IMR-90 (cell line): Measurements from ENCODE around the gene RPE. TPM values are rescaled to one million over a fixed set of nuclear protein-coding genes. Genes with fewer than 3 reads are reported as not detected.

Experiments used
- ATAC-seq: fragments of 200-7000 bp; cut with Tn5 transposase; 2 replicates; pipeline ENCODE4 v1.9.1; 2020; ENCODE audit warnings: low read depth, mild to moderate bottlenecking, moderate library complexity
- BruUV-seq: library from RNA; stranded (reverse); fragments of 400-500 nt; replicated peaks from 2 replicates; lab custom pipeline; 2021; lab: Mats Ljungman, UMichigan
- CTCF ChIA-PET: fragments of 300-600 bp; formaldehyde crosslinking; extraction: SDS; loops from one replicate; lab custom pipeline; 2021; ENCODE audit warnings: antibody characterized with exemption; lab: Yijun Ruan, JAX
- POLR2A ChIA-PET: fragments of 300-600 bp; sonication (Branson Sonifier 250); formaldehyde crosslinking; loops from one replicate; lab custom pipeline; 2022; ENCODE audit warnings: antibody characterized with exemption; ENCODE audit not compliant: unreplicated experiment; lab: Charles Lee
- DNase-seq: peaks from one replicate; pipeline ENCODE4 v3.0.0; 2013
- H2AFZ ChIP-seq: replicated peaks from 2 replicates; pipeline ENCODE3; 2013; ENCODE audit warnings: low read length, mild to moderate bottlenecking; ENCODE audit not compliant: poor library complexity
- H2AK5ac ChIP-seq: 2 replicates; pipeline ENCODE4 v1.6.1; 2013; ENCODE audit warnings: low read depth, low read length, inconsistent platforms
- H2AK9ac ChIP-seq: replicated peaks from 2 replicates; pipeline ENCODE3; 2013; ENCODE audit warnings: mild to moderate bottlenecking, low read depth, low read length, moderate library complexity; ENCODE audit not compliant: poor library complexity
- H2BK120ac ChIP-seq: 2 replicates; pipeline ENCODE4 v1.6.1; 2013; ENCODE audit warnings: low read depth, low read length, inconsistent platforms
- H2BK15ac ChIP-seq: 3 replicates; pipeline ENCODE4 v1.6.1; 2013; ENCODE audit warnings: low read depth, low read length, inconsistent platforms
- H2BK20ac ChIP-seq: 2 replicates; pipeline ENCODE4 v1.6.1; 2013; ENCODE audit warnings: low read depth, mild to moderate bottlenecking, inconsistent platforms, low read length, moderate library complexity
- H2BK5ac ChIP-seq: 2 replicates; pipeline ENCODE4 v1.6.1; 2013; ENCODE audit warnings: mild to moderate bottlenecking, low read depth, low read length, inconsistent platforms; ENCODE audit not compliant: poor library complexity, severe bottlenecking
- H3K14ac ChIP-seq: replicated peaks from 2 replicates; pipeline ENCODE4 v1.6.1; 2013; ENCODE audit warnings: low read depth, low read length, inconsistent platforms
- H3K18ac ChIP-seq: 2 replicates; pipeline ENCODE4 v1.6.1; 2013; ENCODE audit warnings: low read depth, low read length, control low read depth
- H3K23ac ChIP-seq: 2 replicates; pipeline ENCODE4 v1.6.1; 2013; ENCODE audit warnings: low read depth, low read length, inconsistent platforms
- H3K27ac ChIP-seq: 2 replicates; pipeline ENCODE4 v1.5.1; 2013; ENCODE audit warnings: mild to moderate bottlenecking, control low read depth, low read length; ENCODE audit not compliant: insufficient read depth
- H3K27me3 ChIP-seq: 2 replicates; pipeline ENCODE4 v1.6.1; 2013; ENCODE audit warnings: low read length; ENCODE audit not compliant: control insufficient read depth, insufficient read depth
- H3K36me3 ChIP-seq: 2 replicates; pipeline ENCODE4 v1.6.1; 2013; ENCODE audit warnings: low read length, mixed read lengths; ENCODE audit not compliant: control insufficient read depth, insufficient read depth
- H3K4ac ChIP-seq: 2 replicates; pipeline ENCODE4 v1.6.1; 2013; ENCODE audit warnings: low read depth, low read length, inconsistent platforms
- H3K4me1 ChIP-seq: 2 replicates; pipeline ENCODE4 v1.6.1; 2013; ENCODE audit warnings: low read length, mixed read lengths; ENCODE audit not compliant: control insufficient read depth, insufficient read depth
- H3K4me2 ChIP-seq: 2 replicates; pipeline ENCODE4 v1.6.1; 2013; ENCODE audit warnings: low read depth, mild to moderate bottlenecking, control low read depth, low read length, moderate library complexity
- H3K4me3 ChIP-seq: 2 replicates; pipeline ENCODE4 v1.5.1; 2013; ENCODE audit warnings: low read depth, mild to moderate bottlenecking, control low read depth, low read length, moderate library complexity; ENCODE audit not compliant: insufficient read depth
- H3K56ac ChIP-seq: 2 replicates; pipeline ENCODE4 v1.6.1; 2013; ENCODE audit warnings: low read length, inconsistent platforms; ENCODE audit not compliant: insufficient read depth; ENCODE audit errors: extremely low read depth
- H3K79me1 ChIP-seq, 2 experiments: 2 replicates each; pipeline ENCODE4 v1.6.1; 2013; ENCODE audit warnings: low read length in 2 of 2, inconsistent platforms in 1 of 2, low read depth in 1 of 2
- H3K9ac ChIP-seq: 2 replicates; pipeline ENCODE4 v1.6.1; 2013; ENCODE audit warnings: low read depth, low read length, control low read depth
- H3K9me1 ChIP-seq: 2 replicates; pipeline ENCODE4 v1.6.1; 2013; ENCODE audit warnings: low read length, inconsistent platforms; ENCODE audit not compliant: insufficient read depth
- H3K9me3 ChIP-seq: 2 replicates; pipeline ENCODE4 v1.6.1; 2013; ENCODE audit warnings: low read length; ENCODE audit not compliant: control insufficient read depth, insufficient read depth
- H4K20me1 ChIP-seq: 2 replicates; pipeline ENCODE4 v1.6.1; 2013; ENCODE audit warnings: low read length, inconsistent platforms; ENCODE audit not compliant: insufficient read depth
- H4K5ac ChIP-seq: 2 replicates; pipeline ENCODE4 v1.6.1; 2013; ENCODE audit warnings: mild to moderate bottlenecking, low read depth, low read length, control low read depth
- H4K8ac ChIP-seq, 2 experiments: 2 replicates each; pipeline ENCODE4 v1.6.1; 2013; ENCODE audit warnings: low read depth in 2 of 2, low read length in 2 of 2, control low read depth in 1 of 2, inconsistent platforms in 1 of 2
- H4K91ac ChIP-seq: 2 replicates; pipeline ENCODE4 v1.6.1; 2013; ENCODE audit warnings: low read depth, low read length, inconsistent platforms; ENCODE audit not compliant: insufficient read depth
- BHLHE40 ChIP-seq: fragments of 150-350 bp; IDR thresholded peaks from 2 replicates; pipeline ENCODE4 v1.6.1; 2016; ENCODE audit warnings: mild to moderate bottlenecking, low read depth, low read length
- CHD1 ChIP-seq: IDR thresholded peaks from 2 replicates; pipeline ENCODE4 v1.6.1; 2012; ENCODE audit warnings: low read depth, low read length, improper control_type of control experiment
- FOS ChIP-seq: fragments of 150-350 bp; IDR thresholded peaks from 2 replicates; pipeline ENCODE4 v1.6.1; 2016; ENCODE audit warnings: low read depth, low read length
- MAZ ChIP-seq: IDR thresholded peaks from 2 replicates; pipeline ENCODE4 v1.6.1; 2012; ENCODE audit warnings: low read depth, mild to moderate bottlenecking, low read length, improper control_type of control experiment, moderate library complexity, borderline replicate concordance
- SMC3 ChIP-seq: fragments of 150-350 bp; IDR thresholded peaks from 2 replicates; pipeline ENCODE4 v1.6.1; 2016; ENCODE audit warnings: low read depth, mild to moderate bottlenecking, antibody characterized with exemption, low read length, moderate library complexity
- WGBS, 2 experiments: methylation state at CpG; one replicate each; pipeline versions ENCODE4 v1.1.5 to v1.1.7; 2013; ENCODE audit warnings: missing lambda C conversion rate in 2 of 2; ENCODE audit not compliant: insufficient read length in 1 of 2; ENCODE audit errors: extremely low coverage in 2 of 2; 5-methylcytosine and 5-hydroxymethylcytosine counted together
- dilution Hi-C: fragments of 300-500 bp; cut with HindIII; formaldehyde crosslinking; loops from one replicate; pipeline ENCODE4 v1.14.3; 2018; ENCODE audit warnings: low sequenced_read_pairs; ENCODE audit not compliant: unreplicated experiment
- in situ Hi-C: fragments of 300-500 bp; cut with MboI; formaldehyde crosslinking; loops from 3 replicates; pipeline ENCODE4 v1.14.3; 2019; ENCODE audit warnings: low sequenced_read_pairs, inconsistent platforms, mixed read lengths
- intact Hi-C: fragments of 100-400 bp; cut with micrococcal nuclease; formaldehyde crosslinking; loops from 2 replicates; pipeline ENCODE4 v1.10.0; 2022
- polyA plus RNA-seq, 3 experiments: library from polyadenylated mRNA; depleted of rRNA; stranded (reverse); fragments of >200 nt; gene quantifications; 2 replicates each; pipeline ENCODE4 v1.2.3, GENCODE V29; 2012; ENCODE audit warnings: low replicate concordance in 1 of 3
- total RNA-seq: library from RNA; depleted of rRNA; stranded (reverse); fragments of >200 nt; gene quantifications from 2 replicates; pipeline ENCODE4 v1.2.3, GENCODE V29; 2012
- TF ChIP-seq, protein P1 (sequence below): fragments of 150-350 bp; IDR thresholded peaks from 2 replicates; pipeline ENCODE4 v1.6.1; 2016; ENCODE audit warnings: low read depth, mild to moderate bottlenecking, low read length, moderate library complexity, borderline replicate concordance
- TF ChIP-seq, protein P2 (sequence below): fragments of 150-350 bp; IDR thresholded peaks from 2 replicates; pipeline ENCODE4 v1.6.1; 2017; ENCODE audit warnings: mild to moderate bottlenecking, antibody characterized with exemption, low read length, low read depth
- TF ChIP-seq, protein P3 (sequence below): conservative IDR thresholded peaks from 2 replicates; pipeline ENCODE4 v1.5.1; 2012; ENCODE audit warnings: mild to moderate bottlenecking, low read depth, low read length, improper control_type of control experiment

The RPE gene
- total and polyA plus RNA-seq, 2 of the 4 experiments (the other 2 are of a cell fraction): 66.7 to 339 TPM

DNA sequence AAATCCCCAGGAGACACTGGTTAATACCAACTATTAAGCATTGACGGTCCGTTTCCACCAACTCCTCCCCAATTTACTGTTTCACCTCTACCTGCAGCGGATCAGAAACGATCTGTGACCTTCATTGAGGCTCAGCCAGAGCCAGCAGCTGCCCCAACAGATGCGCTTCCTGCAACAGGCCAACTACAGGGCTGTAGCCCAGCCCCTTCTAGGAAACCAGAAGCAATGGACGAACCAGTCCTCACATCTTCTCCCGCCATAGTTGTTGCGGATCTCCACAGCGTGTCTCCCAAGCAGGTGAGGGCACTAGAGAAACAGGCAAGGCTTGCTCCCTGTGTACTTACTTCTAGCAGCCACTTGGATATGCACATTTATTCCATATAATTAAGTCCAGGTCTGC is 8.5 kb upstream of the RPE start:
- Histone ChIP-seq H2BK20ac (no peak overlapping the region), H3K27ac (no peak overlapping the region), H2AK5ac (no peak overlapping the region), H4K20me1 (no peaks in the 10 kb centered on the region), H3K4ac (no peak overlapping the region), H3K14ac (no peak overlapping the region), H3K4me2 (no peak overlapping the region), H3K23ac (no peak overlapping the region), H3K4me3 (no peak overlapping the region), H2AFZ (no peak overlapping the region), H3K18ac (no peak overlapping the region), H3K79me1 (no peaks in the 10 kb centered on the region), H3K9me3 (no peaks in the 10 kb centered on the region), H2AK9ac (no peak overlapping the region), H3K56ac (no peak overlapping the region), H4K5ac (no peak overlapping the region), H4K8ac (no peak overlapping the region), H3K9ac (no peak overlapping the region), H2BK5ac (no peak overlapping the region), H3K9me1 (no peaks in the 10 kb centered on the region), H3K36me3 (no peaks in the 10 kb centered on the region), H3K27me3 (no peaks in the 10 kb centered on the region; the same call in none of the 2 replicates), H2BK120ac (no peak overlapping the region), H3K4me1 (no peaks in the 10 kb centered on the region), H2BK15ac (no peak overlapping the region), H4K91ac (no peak overlapping the region)
- ATAC-seq: no peak
- CTCF ChIA-PET: no interaction called here
- WGBS, 2 experiments: no CpG with 5 or more reads among the region's 9 CpGs
- no peak for DNase-seq
- in situ Hi-C loops (loop anchor here (10.0 kb wide), 1 partner anchor 181 kb away; the partner anchor contains the start of gene KANSL1L), intact Hi-C loops (no loop called here), dilution Hi-C loops (no loop called here)
- BruUV-seq: no TSS peak
- POLR2A ChIA-PET: no interaction called here
- TF ChIP-seq, protein P1, sequence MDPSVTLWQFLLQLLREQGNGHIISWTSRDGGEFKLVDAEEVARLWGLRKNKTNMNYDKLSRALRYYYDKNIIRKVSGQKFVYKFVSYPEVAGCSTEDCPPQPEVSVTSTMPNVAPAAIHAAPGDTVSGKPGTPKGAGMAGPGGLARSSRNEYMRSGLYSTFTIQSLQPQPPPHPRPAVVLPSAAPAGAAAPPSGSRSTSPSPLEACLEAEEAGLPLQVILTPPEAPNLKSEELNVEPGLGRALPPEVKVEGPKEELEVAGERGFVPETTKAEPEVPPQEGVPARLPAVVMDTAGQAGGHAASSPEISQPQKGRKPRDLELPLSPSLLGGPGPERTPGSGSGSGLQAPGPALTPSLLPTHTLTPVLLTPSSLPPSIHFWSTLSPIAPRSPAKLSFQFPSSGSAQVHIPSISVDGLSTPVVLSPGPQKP: no peak
- no peak for TF ChIP-seq FOS
- TF ChIP-seq CHD1: no peak
- TF ChIP-seq SMC3: no peak
- TF ChIP-seq, protein P2, sequence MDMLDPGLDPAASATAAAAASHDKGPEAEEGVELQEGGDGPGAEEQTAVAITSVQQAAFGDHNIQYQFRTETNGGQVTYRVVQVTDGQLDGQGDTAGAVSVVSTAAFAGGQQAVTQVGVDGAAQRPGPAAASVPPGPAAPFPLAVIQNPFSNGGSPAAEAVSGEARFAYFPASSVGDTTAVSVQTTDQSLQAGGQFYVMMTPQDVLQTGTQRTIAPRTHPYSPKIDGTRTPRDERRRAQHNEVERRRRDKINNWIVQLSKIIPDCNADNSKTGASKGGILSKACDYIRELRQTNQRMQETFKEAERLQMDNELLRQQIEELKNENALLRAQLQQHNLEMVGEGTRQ: no peak
- TF ChIP-seq BHLHE40: no peak
- TF ChIP-seq, protein P3, sequence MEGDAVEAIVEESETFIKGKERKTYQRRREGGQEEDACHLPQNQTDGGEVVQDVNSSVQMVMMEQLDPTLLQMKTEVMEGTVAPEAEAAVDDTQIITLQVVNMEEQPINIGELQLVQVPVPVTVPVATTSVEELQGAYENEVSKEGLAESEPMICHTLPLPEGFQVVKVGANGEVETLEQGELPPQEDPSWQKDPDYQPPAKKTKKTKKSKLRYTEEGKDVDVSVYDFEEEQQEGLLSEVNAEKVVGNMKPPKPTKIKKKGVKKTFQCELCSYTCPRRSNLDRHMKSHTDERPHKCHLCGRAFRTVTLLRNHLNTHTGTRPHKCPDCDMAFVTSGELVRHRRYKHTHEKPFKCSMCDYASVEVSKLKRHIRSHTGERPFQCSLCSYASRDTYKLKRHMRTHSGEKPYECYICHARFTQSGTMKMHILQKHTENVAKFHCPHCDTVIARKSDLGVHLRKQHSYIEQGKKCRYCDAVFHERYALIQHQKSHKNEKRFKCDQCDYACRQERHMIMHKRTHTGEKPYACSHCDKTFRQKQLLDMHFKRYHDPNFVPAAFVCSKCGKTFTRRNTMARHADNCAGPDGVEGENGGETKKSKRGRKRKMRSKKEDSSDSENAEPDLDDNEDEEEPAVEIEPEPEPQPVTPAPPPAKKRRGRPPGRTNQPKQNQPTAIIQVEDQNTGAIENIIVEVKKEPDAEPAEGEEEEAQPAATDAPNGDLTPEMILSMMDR: no peak
- no peak for TF ChIP-seq MAZ
